NCI-H526 treated with DMSO at 0.1 percent for 48 hours (cell line): ENCODE measurements around the gene CTAGE9.
"Not testable (repeated sequence)": the region's sequence is repeated elsewhere in the genome, so short reads cannot be mapped to it uniquely, and the experiment has no call there.

Source experiments
- DNase-seq: peaks from one replicate; lab custom pipeline; 2025; lab: John Stamatoyannopoulos, UW

CTAGE9 gene, protein sequence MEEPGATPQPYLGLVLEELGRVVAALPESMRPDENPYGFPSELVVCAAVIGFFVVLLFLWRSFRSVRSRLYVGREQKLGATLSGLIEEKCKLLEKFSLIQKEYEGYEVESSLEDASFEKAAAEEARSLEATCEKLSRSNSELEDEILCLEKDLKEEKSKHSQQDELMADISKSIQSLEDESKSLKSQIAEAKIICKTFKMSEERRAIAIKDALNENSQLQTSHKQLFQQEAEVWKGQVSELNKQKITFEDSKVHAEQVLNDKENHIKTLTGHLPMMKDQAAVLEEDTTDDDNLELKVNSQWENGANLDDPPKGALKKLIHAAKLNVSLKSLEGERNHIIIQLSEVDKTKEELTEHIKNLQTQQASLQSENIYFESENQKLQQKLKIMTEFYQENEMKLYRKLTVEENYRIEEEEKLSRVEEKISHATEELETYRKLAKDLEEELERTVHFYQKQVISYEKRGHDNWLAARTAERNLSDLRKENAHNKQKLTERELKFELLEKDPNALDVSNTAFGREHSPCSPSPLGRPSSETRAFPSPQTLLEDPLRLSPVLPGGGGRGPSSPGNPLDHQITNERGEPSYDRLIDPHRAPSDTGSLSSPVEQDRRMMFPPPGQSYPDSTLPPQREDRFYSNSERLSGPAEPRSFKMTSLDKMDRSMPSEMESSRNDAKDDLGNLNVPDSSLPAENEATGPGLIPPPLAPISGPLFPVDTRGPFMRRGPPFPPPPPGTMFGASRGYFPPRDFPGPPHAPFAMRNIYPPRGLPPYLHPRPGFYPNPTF

DNA sequence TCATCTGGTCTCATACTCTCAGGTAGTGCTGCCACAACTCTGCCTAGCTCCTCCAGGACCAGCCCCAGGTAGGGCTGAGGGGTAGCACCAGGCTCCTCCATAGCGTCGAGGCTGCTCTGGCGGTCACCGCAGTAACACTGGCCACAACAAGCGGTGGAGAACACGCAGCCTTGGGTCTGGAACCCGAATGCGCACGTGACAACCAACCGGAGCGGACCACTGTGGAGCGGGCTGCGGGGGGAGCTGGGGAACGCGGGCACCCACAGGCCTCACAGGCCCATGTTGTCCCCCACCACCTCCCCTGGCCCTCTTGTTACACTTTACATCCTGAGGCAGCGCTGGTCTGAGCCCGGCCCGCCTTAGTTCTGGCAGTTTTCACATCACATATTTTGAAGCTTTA is at the start of gene CTAGE9:
Gene CTAGE9 (minus strand): TSS at position 101 of the 400 bp plus-strand sequence. CDS start 0 bp downstream, at position 101.
- DNase-seq = not testable (repeated sequence)

DNA sequence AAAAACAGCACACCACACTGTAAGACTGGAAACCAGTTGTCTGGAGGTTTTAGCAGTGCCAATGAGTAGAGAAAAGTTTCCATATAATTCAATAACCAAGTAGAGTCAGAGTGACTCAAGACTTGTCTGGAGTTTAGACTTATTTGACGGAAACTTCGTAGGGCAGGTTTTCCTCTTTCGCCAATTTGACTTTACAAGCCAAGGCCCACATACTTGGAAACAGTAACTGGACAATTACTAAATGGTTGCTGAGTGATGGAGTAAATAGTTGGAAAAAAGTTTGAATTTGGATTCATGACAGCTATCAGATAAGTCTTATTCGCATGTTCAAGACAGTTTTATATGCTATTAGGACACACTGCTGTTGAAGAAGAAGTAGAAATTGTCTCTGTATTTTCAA is 48.1 kb upstream of the CTAGE9 start:
- no peak for DNase-seq

DNA sequence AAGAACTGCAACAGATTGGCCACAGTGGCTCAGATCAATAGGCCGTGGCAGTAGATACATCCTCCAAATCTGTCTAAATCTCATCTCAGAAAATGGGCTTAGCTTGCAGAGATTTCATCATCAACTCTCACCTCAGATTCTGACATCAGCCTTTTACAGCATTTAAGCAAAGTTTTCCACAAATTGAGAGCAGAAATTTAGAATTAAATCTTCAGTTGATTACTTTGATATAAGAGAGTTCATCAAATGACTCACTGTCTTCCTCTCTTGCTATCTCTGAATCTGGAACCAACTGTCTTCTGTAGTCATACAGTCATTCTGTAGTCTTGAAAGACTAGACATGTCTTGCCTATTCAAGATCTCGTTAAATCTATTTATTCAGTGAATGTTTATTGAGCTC is 45.2 kb upstream of the CTAGE9 start:
- DNase-seq = no peak

DNA sequence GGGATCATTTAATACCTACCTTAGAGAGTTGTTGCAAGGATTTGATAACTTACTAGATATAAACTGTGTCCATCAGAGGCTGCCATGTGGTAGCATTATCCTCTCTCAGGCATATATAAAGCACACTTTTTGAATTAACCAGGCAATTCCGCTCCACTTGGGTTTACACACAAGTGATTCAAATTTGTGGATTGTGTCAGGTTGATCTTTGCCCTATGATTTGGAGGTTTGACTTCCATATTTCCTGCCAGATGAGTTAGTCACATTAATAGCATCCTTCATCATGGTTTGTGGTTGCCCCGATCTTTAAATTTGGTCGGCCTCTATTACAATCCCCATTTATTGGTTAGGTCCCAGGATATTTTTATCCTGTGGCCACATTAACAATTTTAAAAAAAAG is 44.8 kb upstream of the CTAGE9 start:
- DNase-seq = no peak

DNA sequence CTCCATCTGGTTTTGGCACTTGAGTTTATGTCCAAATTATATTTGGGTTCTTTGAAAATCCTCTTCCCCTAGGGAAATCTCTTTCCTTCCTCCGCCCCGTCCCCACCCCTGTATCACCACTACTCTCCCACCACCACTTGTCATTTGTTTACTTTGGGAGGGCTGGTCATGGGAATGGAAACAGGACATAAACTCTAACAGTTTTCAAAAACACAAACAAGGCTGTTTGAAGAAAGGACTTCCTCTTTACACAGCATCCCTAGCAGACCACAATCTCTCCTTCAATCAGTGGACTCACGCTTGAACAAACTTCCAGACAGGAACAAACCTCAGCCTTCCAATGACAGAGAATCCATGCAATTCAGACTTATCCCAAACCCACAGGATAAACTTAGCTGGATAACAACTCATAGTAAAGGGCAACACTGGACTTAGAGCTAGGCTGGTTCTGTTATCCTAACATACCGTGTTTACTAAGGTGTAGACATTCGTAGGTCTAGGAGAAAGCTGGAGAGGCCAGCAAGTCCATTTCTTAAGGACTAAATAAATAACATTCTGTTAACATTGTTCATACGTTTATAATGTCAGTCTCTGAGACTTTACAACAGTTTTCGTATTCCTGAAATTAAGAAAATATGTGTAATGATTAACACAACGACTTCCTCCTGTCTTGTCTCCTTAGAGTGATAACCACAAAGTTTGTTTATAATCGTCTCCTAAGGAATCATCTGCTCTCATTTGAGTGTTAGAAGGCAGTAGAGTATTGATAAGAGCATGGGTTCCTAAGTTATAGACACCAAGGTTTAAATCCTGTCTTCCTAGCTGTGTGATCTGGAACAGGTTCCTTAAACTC is 44.1 kb upstream of the CTAGE9 start:
- DNase-seq = no peak

DNA sequence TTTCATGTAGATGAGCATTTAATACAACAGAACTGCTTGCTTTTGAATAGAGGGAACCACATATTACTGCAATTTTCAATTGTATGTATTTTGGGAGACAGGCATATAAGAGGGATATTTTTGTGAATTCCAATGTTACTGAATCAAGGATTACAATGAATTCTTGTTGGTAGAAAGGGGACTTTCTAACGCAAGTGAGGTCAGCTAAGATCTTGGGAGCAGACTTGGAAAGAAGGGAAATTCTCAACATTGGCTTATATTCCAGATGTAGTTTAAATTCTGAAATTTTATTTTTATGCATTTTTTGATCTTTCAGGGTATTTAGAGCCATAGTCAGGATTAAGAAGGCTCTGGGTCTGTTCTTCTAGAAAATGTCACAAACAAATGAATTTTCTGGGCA is 43.3 kb upstream of the CTAGE9 start:
- DNase-seq = no peak

DNA sequence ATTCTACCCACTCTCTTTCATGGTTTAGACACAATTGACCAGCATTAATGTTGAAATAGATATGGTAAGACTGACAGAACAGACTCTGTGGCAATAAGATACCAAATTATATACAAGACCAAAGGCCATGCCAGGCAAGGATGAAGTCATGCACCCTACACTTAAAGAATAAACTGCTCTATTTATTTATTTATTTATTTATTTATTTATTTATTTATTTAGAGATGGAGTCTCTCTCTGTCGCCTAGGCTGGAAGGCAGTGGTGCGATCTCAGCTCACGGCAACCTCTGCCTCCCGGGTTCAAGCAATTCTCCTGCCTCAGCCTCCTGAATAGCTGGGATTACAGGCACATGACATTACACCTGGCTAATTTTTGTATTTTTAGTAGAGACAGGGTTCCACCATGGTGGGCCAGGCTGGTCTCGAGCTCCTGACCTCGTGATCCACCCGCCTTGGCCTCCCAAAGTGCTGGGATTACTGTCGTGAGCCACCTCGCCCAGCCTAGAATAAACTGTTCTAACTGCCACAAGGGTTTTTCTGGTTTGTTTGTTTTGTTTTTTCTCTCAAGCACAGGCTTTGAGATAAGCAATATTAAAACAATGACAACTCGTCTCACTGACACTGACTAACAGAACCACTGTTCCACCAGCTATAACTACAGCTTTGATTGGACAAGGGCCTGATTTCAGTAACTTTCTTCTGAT is 40.3 kb upstream of the CTAGE9 start:
- DNase-seq = not testable (repeated sequence)

DNA sequence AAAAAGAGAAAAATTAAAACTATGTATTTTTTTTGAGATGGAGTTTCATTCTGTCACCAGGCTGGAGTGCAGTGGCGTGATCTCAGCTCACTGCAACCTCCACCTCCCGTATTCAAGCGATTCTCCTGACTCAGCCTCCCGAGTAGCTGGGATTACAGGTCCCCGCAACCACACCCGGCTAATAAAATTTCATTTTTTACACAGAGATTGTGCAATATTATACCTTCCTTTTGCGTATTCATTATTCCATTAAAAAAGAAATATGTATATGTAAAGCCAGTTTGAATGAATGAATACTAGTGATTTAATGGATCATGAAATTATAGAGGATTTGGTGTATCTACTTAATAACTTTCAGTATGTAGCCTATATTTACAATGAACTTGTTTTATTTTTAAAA is 38.2 kb upstream of the CTAGE9 start:
- no peak for DNase-seq

DNA sequence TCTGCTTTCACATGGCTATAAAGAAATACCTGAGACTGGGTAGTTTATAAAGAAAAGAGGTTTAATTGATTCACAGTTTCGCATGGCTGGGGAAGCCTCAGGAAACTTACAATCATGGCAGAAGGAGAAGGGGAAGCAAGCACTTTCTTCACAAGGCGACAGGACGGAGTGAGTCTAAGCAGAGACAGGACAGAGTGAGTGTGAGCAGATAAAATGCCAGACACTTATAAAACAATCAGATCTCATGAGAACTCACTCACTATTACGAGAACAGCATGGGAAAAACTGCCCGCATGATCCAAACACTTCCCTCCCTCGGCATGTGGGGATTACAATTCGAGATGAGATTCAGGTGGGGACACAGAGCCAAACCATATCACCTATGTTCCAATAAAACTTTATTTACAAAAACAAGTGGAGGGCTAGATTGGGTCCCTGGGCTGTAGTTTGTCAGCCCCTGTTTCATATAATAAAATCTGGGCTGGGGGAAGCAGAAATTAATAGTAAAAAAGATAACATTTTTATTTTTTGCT is 37.1 kb upstream of the CTAGE9 start:
- no peak for DNase-seq

DNA sequence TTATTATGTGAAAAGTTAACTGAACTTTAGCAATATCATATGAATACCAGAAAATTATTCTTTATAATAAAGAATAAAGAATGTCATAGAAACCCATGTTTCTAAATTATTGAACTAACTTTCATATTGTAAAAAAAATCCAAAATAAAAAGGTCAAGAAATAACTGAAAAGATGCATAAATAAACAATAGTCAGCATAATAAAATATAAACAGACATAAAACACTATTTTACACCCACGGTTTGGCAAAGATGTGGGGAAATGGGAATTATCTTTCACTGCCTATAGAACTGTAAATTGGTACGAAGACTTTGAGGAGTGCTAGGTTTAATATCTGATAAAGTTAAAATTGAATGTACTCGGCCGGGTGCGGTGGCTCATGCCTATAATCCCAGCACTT is 34.7 kb upstream of the CTAGE9 start:
- no peak for DNase-seq

DNA sequence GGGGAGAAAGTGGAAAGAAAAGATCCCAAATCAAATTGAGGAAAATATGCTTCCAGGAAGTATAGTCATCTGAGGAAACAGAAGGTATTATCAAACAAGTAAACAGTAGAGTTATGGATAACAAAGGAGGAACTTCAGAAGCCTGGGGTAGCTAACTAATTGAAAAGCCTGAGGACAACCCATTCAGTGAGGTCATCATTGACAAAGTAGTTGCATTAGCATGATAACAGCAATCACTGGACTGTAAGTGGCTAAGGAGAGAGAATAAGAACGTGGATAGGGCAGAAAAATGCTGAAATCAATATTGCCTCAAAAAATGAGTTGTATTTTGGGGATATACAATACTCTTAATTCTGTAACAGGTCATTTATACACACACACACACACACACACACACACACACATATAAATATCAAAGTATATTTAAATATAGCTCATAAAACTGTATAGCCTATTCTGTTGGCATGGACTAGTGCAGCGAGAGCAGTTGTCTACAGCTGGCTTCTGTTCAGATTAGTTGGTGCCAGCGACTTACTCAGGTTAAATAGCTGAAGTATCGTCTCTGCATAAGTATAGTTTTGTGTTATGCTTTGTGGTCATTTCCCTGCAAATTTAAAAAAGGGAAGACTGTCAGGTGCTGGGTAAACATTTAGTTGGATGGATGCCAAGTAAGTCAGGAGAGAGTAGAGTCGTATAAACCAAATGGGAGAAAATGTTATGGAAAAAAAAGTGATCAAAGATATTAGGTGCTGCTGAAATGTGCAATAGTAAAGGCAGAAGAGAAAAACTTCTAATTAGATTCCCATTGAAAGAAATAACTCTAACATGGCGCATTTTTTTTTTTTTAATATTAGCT is 33.8 kb upstream of the CTAGE9 start:
- no peak for DNase-seq

DNA sequence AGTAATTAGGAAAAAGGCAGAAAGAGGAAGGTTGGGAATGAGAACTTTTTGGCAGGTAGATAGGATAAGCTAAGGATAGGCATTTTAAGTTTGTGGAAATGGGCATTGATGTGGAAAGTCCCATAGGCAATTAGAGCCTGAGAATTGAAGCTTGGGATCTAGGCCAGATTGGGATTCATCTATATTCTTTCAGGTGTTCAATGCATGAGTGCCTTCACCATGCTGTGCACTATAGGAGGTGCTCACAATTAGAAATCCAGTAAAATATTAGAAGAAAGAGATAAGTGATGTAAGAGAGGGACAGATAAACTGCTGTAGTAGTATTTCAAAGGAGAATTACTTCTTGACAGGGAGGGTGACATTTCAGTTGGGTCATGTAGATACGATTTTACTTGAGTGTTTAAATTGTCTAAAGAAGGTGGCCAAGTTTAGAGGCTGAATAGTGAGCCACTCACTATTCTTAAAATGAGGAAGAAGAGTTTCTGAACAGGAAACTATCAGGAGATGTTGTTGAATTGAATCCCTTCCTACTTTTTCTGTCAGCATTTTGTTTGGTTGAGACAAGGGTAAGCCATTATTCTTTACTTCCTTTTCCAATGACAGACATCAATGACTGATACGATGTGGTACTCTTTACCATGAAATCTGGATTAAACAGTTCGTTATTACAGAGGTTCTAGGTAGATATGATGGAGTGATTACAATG is 31.0 kb upstream of the CTAGE9 start:
- no peak for DNase-seq

DNA sequence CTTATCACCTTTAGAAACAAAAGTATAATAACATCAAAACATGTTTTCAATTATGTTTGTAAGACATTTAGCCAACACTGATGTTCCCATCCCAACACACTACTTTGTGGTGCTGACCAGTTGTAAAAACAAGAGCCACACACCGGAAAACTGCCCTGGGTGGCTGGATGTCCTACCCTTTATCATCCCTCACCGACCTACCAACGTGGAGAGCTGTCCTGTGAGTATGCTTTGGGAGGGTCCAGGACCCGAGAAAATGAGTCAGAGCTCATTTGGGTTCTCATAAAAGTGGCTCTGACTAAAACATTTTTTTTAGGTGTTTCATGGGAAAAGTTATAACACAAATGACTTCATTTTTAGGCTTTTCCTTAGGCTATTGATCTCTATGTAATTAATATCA is 29.3 kb upstream of the CTAGE9 start:
- no peak for DNase-seq

DNA sequence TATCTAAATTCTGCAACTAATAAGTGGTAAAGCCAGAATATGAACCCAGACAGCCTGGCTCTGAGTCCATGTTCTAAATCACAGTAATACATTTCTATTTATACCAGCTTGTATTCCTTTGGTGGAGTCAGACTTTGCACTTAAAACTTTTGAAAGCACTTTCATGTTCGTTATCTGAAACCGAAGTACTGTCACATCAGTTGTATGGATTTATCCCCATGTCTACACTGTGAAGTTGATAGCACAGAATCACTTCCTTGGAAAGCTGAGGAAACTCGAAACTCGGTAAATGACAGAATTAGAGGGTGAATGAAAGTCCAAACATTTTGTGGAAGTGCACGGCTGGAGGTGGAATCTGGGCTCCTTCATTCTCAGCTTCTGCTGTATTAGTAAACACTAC is 28.3 kb upstream of the CTAGE9 start:
- DNase-seq = no peak

DNA sequence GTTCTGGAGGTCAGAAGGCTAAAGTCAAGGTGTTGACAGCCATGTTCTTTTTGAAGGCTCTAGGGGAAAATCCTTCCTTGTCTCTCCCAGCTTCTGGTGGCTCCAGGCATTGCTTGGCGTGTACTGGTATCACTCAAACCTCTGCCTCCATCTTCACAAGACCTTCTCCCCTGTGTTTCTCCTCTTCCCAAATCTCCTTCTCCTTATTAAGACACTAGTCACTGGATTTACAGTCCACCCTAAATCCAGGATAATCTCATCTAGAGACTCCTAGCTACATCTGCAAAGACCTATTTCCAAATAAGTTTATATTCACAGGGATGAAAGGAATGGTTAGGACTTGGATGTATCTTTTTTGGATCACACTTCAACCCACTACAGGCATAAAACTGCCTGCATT is 26.0 kb upstream of the CTAGE9 start:
- no peak for DNase-seq

DNA sequence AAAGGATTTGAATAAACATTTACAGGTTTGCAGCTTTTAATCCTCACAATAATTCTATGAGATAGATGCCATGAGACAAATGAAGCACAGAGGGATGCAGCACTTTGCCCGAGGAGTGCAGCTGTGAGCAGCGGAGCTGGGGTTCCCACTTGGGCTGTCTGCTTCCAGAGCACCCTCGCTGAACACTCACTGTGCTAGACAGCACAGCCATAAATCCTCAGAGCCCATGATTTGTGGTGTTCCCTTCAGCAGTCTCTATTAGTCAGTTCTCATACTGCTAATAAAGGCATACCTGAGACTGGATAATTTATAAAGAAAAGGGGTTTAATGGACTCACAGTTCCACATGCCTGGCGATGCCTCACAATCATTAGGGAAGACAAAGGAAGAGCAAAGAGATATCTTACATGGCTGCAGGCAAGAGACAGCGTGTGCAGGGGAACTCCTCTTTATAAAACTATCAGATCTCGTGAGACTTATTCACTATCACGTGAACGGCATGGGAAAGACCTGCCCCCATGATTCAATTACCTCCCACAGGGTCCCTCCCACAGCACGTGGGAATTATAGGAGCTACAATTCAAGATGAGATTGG is 25.3 kb upstream of the CTAGE9 start:
- no peak for DNase-seq

DNA sequence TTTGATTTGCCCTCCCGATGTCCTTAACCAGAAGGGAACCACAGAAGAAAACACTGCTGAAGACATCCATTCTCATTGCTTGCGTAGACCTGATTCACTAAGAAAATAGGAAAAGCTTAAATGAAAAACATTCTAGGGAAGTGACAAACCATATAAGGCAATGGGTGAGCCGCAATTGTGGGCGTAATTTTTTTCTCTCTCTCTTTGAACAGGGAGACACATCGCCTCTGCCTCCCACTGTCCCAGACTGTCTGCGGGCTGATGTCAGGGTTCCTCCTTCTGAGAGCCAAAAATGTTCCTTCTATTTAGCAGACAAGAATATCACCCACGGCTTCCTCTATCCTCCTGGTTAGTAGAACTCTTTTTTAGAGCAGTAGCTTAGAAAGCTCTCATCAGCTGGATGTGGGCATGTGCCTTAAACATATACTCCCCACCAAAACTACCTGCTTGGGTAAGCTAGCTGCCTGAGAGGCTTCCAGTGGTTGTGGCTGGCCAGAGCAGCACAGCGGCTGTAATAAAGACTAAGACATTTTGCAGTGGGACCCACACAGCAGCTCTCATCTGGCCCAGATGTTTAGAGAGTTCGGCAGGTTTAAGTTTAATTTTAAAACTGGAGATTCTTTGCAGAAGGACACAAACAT is 22.7 kb upstream of the CTAGE9 start:
- DNase-seq = no peak

DNA sequence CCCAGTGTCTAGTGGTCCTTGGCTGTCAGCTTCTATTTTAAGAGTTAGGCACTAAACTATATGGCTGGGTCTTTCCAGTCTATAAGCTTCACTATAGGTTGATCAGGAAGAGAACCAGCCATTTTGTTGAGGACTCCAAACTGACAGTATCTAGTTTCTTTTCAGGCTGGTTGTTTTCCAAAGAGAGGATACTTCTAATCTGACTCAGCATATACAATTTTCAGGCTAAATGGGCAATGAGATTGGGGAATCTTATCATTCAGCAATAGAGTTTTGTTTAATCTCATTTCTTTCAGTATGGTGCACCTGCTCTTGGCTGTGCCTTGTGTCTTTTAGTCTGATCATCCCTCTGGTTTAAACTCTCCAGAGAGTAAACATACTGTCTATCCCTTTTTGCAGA is 20.4 kb upstream of the CTAGE9 start:
- no peak for DNase-seq

DNA sequence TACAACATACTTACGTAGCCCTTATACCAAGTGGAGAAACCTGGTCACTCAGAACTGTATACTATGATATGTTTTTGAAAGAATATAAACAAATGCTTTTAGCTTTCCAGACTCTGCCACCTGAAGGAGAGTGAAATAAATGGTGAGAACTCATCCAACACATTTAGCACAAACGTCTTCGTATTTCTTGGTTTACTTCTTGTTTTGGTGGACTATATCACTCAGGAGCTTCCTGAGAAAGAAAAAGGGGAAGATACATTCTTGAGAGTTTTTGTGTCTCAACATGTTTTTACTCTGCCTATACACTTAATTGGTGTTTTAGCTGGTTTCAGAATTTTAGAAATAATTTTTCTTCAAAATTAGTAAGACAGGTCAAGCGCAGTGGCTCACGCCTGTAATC is 19.4 kb upstream of the CTAGE9 start:
- DNase-seq = no peak
